Calu3 (cell line): ENCODE measurements around the gene PAXX. TPM values are rescaled to one million over a fixed set of nuclear protein-coding genes. Genes with fewer than 3 reads are reported as not detected.
A peak's percentile ranks its signal among the peaks of the same experiment; 100 is the strongest.
"Not testable (repeated sequence)": the region's sequence is repeated elsewhere in the genome, so short reads cannot be mapped to it uniquely, and the experiment has no call there.

Experiments
- BruUV-seq: library from RNA; stranded (reverse); fragments of 400-500 nt; replicated peaks from 2 replicates; lab custom pipeline; 2021; lab: Mats Ljungman, UMichigan
- CTCF ChIA-PET: fragments of 300-600 bp; sonication (Branson Sonifier 250); formaldehyde crosslinking; loops from one replicate; lab custom pipeline; 2022; ENCODE audit warnings: antibody characterized with exemption; lab: Charles Lee
- DNase-seq: peaks from one replicate; pipeline ENCODE4 v3.0.0; 2022
- H3K27ac Mint-ChIP-seq: one replicate; pipeline ENCODE4 v1.8.0; 2022; ENCODE audit warnings: mixed read lengths; ENCODE audit not compliant: unreplicated experiment
- H3K27me3 Mint-ChIP-seq: one replicate; pipeline ENCODE4 v1.8.0; 2022; ENCODE audit warnings: mixed read lengths; ENCODE audit not compliant: unreplicated experiment
- H3K36me3 Mint-ChIP-seq: one replicate; pipeline ENCODE4 v1.8.0; 2022; ENCODE audit warnings: mild to moderate bottlenecking, moderate library complexity, mixed read lengths; ENCODE audit not compliant: insufficient read depth, unreplicated experiment
- H3K4me1 Mint-ChIP-seq: one replicate; pipeline ENCODE4 v1.8.0; 2022; ENCODE audit warnings: mild to moderate bottlenecking, low read depth, mixed read lengths; ENCODE audit not compliant: unreplicated experiment
- H3K4me3 Mint-ChIP-seq: one replicate; pipeline ENCODE4 v1.8.0; 2022; ENCODE audit warnings: mild to moderate bottlenecking, low read depth, moderate library complexity, mixed read lengths; ENCODE audit not compliant: unreplicated experiment
- H3K9me3 Mint-ChIP-seq: one replicate; pipeline ENCODE4 v1.8.0; 2022; ENCODE audit warnings: low read depth, mixed read lengths; ENCODE audit not compliant: unreplicated experiment
- intact Hi-C: fragments of 100-400 bp; cut with micrococcal nuclease; formaldehyde crosslinking; loops from one replicate; pipeline ENCODE4 v1.10.0; 2022; ENCODE audit not compliant: unreplicated experiment
- total RNA-seq: library from RNA; stranded (reverse); gene quantifications from 2 replicates; pipeline ENCODE4 v1.2.3, GENCODE V29; 2022
- TF ChIP-seq, protein P1 (sequence below): fragments of 200-600 bp; IDR thresholded peaks from one replicate; pipeline ENCODE4 v1.8.0; 2022; ENCODE audit warnings: antibody characterized with exemption; ENCODE audit not compliant: unreplicated experiment

Gene PAXX
- total RNA-seq, 1 experiment from 2014 or later = 43.7 TPM

DNA sequence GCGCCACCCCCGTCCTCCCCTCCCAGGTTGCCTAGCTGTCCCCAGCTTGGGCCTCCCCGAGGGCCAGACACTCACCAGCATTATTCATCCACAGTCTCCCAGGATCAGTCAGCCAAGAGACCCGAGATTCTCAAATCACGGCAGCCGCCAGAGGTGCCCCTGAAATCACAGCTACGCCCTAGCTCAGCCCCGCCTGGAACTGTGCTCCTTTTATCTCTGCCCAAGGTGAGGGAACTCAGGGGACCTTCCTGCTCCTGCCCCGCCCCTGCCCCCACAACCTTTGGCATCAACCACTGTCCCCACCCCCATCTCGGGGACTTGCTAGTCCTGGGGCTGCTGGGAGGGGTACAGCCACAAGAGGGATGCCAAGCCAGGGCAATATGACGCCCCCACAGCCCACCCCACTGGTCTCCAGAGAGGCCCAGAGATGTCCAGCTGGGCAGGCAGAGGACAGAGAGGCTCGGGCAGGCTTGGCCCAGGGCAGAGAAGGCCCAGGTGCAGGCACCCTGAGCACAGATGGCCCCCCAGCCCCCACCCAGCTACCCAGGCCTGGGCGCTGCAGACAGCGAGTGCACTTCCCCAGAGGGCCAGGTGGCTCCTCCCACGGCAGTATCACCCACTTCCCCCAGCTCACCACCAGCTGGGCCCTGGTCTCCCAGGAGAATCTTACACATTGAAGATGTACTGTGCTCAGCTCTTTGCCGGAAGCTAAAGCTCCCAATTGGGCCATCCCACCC lies 39.9 kb downstream of the PAXX start, which contains the start of gene FUT7:
FUT7 (minus strand) TSS at position 185 of the 737 bp plus-strand sequence; CDS start at position 88, 97 bp downstream.
- Mint-ChIP-seq H3K36me3 (peaks cover 21% of the 10 kb centered on the region), H3K4me3 (no peak within 1 kb of the TSS), H3K27me3 (no peaks in the 10 kb centered on the region), H3K27ac (no peak within 1 kb of the TSS), H3K4me1 (peaks cover 8% of the 10 kb centered on the region), H3K9me3 (no peaks in the 10 kb centered on the region)
- intact Hi-C loops = no loop called here
- no peak for DNase-seq
- CTCF ChIA-PET = interaction anchor here (1.1 kb wide), 1 partner anchor 84 kb away, joined by 3 read pairs; no protein-coding TSS in a partner anchor
- TF ChIP-seq, protein P1, sequence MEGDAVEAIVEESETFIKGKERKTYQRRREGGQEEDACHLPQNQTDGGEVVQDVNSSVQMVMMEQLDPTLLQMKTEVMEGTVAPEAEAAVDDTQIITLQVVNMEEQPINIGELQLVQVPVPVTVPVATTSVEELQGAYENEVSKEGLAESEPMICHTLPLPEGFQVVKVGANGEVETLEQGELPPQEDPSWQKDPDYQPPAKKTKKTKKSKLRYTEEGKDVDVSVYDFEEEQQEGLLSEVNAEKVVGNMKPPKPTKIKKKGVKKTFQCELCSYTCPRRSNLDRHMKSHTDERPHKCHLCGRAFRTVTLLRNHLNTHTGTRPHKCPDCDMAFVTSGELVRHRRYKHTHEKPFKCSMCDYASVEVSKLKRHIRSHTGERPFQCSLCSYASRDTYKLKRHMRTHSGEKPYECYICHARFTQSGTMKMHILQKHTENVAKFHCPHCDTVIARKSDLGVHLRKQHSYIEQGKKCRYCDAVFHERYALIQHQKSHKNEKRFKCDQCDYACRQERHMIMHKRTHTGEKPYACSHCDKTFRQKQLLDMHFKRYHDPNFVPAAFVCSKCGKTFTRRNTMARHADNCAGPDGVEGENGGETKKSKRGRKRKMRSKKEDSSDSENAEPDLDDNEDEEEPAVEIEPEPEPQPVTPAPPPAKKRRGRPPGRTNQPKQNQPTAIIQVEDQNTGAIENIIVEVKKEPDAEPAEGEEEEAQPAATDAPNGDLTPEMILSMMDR = no peak
- no TSS peak for BruUV-seq

DNA sequence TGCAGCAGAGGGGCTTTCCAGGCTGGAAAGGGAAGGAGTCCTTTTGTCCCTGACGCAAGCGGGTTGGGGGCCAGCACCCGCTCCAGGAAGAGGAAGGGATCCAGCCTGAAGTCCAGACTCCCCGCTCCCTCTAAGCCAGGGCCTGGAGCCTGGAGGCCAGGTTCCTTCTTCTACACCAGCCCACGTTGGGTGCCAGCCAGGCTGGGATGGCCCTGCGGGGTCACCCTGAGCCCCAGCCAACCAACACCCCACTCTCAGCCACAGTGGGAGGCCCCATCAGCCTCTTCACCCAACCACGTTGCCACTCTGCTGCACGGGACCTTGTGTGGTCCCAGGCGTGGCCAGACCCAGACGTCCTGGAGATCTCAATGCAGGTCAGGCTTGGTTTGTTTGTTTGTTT lies 40.6 kb downstream of the PAXX start:
- no peaks in the 10 kb centered on the region for H3K27me3 Mint-ChIP-seq
- no TSS peak for BruUV-seq
- no peak for DNase-seq
- no peak overlapping the region for H3K27ac Mint-ChIP-seq
- TF ChIP-seq, protein P1 = no peak
- no peaks in the 10 kb centered on the region for H3K9me3 Mint-ChIP-seq
- intact Hi-C loops = no loop called here
- peaks cover 8% of the 10 kb centered on the region for H3K4me1 Mint-ChIP-seq
- no peak overlapping the region for H3K4me3 Mint-ChIP-seq
- H3K36me3 Mint-ChIP-seq = peaks cover 15% of the 10 kb centered on the region
- CTCF ChIA-PET = no interaction called here

DNA sequence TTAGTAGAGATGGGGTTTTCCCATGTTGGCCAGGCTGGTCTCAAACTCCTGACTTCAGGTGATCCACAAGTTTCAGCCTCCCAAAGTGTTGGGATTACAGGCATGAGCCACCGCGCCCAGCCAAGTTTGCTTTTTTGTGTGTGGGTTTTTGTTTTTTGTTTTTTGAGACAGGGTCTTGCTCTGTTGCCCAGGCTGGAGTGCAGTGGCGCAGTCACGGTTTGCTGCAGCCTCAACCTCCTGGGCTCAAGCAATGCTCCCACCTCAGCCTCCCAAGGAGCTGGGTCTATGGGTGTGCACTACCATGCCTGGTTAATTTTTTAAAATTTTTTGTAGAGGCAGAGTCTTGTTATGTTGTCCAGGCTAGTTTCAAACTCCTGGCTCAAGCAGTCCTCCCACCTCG lies 41.3 kb downstream of the PAXX start:
- BruUV-seq, DNase-seq, intact Hi-C loops, H3K27ac Mint-ChIP-seq, H3K9me3 Mint-ChIP-seq, CTCF ChIA-PET, H3K4me1 Mint-ChIP-seq, H3K27me3 Mint-ChIP-seq, H3K4me3 Mint-ChIP-seq: not testable (repeated sequence)
- H3K36me3 Mint-ChIP-seq = peaks cover 14% of the 10 kb centered on the region

DNA sequence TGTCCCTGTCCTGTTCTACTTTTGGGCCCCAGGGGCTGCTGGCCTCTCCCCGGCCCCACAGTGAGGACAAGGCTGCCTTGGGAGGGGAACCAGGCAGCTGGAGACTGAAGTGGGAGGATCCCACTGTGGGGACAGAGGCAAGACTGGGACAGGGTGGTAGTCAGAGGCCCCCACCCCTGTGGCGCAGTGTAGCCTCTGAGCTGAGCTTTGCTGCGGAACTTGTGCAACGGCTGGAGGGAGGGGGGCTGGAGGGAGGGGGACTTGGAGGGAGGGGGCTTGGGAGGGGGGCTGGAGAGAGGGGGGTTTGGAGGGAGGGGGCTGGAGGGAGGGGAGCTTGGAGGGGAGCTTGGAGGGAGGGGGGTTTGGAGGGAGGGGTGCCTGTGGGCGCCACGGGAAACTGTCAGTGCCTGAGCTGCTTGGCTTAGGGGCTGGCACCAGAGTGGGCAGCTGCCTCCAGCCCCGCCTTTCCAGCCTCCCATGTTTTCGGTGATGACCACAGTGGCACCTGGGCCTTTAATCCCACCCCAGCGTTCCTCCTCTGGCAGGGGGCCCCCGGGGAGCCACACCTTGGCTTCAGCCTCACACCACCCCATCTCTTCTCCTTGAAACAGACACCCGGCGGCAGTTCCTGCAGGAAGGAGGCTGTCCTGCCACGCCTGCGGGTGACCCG lies 42.0 kb downstream of the PAXX start:
- no TSS peak for BruUV-seq
- no peak overlapping the region for H3K27ac Mint-ChIP-seq
- H3K27me3 Mint-ChIP-seq = no peaks in the 10 kb centered on the region
- H3K4me3 Mint-ChIP-seq = peak overlapping the region; percentile 55
- TF ChIP-seq, protein P1 = no peak
- intact Hi-C loops = loop anchor here (2.0 kb wide), 2 partner anchors 85 to 247 kb away; no protein-coding TSS in a partner anchor
- peaks cover 13% of the 10 kb centered on the region for H3K36me3 Mint-ChIP-seq
- no peak for DNase-seq
- peaks cover 8% of the 10 kb centered on the region for H3K4me1 Mint-ChIP-seq
- CTCF ChIA-PET = interaction anchor here (1.2 to 1.8 kb wide), 5 partner anchors 12 to 192 kb away, joined by 3 to 47 read pairs (median 6); partner anchors contain the start of genes AJM1, NPDC1 and PAXX
- no peaks in the 10 kb centered on the region for H3K9me3 Mint-ChIP-seq
